NAMALWA (cell line): ENCODE results near the gene CA10.

ENCODE experiments used
- DNase-seq: peaks from one replicate; pipeline ENCODE4 v3.0.0-alpha.2; 2015; ENCODE audit warnings: low spot score

CA10 gene

DNA sequence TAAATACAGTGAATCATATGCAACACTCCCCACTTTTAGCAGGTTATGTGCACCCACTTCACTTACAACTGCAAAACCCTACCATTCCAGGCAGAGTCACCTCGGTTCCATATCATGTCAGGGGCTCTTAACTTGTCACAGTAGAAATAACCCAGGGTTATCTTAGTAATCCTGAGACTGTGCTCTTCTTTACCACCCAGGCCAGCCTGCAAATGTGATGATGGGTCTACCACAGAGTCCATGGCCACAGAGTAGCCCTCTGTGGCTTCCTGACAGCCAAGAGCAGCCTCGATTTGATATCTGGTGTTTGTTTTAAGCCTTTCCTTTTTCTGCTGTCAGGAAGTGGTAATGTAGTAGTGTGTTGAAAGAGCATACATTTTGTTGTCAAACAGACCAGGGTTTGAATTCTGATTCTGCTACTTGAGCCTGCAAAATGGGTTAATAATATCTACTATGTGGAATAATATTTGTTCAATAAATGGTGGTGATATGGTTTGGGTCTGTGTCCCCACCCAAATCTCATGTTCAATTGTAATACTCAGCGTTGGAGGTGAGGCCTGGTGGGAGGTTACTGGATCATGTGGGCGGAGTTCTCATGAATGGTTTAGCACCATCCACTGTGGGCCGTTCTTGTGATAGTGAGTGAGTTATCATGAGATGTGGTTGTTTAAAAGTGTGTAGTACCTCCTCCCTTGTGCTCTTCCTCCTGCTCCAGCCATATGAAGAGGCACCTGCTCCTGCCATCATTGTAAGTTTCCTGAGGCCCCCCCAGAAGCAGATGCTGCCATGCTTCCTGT lies 481.6 kb downstream of the CA10 start:
- no peak for DNase-seq

DNA sequence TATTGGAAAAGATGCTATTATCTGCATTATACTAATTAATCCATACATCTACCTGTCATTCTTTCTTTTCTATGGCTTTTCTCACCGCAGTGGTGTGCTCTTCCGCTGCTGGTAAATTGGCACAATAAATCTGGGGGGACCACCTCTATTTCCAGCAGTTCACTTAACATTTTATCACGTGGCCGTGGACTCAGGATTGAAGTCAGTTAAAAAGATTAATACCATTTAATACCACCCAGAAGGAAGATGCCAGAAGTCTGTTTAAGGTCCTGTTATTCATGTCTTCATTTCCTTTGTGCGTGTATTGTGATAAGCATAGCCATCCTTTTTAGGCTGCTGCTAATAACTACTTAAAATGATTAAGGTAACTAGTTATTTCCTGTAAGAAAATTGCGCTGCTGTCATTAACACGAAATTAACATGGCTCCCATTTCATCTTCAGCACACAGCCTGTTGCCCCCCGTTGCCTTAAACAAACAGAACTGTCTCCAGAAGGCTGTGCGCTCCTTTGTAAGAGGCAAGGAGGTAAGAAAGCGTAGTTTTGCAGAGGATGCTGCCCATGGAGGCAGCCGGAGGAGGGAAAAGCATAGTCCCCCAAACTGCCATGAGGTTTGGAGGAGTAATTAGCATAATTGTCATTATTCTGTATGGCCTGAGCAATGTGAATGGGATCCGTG lies 483.8 kb downstream of the CA10 start:
- no peak for DNase-seq

- DNase-seq: no peak
Measured at GRCh38 chr17:51673070-51673469, 485.4 kb downstream of the CA10 start.

DNA sequence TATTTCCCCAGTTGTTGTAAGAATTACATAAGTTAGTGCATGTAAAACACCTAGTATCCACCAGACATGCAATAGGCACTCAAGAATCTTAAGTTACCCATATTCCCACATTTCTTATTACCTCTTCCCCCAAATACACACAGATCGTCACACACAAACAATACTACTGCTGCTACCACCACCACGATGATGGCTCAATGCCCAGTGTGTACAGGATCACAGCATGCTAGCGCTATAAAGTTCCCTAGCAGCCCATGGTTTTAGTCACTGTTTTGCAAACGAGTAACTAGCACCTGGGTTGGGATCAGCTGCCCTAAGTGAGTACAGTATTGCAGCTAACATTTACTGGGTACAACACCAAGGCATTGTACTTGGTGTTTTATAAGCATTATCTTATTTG lies 486.4 kb downstream of the CA10 start:
- no peak for DNase-seq

GRCh38 chr17:51670899-51671298 lies 487.6 kb downstream of the CA10 start:
- DNase-seq: no peak

GRCh38 chr17:51668963-51669246 lies 489.6 kb downstream of the CA10 start:
- no peak for DNase-seq

DNA sequence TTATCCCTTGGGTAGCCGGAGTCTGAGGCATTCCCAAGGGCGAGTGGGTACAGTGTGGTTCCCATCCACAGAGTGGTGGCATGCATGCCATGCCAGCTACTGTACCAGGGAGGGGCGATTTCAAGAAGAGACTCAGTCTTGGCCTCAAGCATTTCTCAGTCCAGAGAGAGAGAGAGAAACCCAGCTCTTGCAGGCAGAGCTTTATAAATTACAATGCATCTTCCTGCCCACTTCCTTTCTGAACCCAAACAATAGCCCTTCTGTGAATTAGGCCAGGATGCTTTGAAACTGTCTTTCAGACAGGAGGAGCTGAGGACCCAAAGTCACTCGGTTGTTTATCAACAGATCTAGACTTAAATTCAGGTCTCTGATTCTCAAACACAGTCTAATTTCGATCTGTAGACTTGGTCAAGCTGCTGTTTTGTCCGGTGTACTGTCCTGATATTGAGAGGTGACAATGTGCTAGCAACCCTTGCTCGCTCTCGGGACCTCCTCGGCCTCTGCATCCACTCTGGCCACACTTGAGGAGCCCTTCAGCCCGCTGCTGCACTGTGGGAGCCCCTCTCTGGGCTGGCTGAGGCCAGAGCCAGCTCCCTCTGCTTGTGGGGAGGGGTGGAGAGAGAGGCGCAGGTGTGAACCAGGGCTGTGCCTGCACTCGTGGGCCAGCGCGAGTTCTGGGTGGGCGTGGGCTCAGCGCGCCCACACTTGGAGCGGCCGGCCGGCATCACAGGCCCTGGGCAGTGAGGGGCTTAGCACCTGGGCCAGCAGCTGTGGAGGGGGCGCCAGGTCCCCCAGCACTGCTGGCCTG lies 490.2 kb downstream of the CA10 start:
- DNase-seq: no peak

- no peak for DNase-seq
Measured at GRCh38 chr17:51667706-51668083, 490.8 kb downstream of the CA10 start.

DNA sequence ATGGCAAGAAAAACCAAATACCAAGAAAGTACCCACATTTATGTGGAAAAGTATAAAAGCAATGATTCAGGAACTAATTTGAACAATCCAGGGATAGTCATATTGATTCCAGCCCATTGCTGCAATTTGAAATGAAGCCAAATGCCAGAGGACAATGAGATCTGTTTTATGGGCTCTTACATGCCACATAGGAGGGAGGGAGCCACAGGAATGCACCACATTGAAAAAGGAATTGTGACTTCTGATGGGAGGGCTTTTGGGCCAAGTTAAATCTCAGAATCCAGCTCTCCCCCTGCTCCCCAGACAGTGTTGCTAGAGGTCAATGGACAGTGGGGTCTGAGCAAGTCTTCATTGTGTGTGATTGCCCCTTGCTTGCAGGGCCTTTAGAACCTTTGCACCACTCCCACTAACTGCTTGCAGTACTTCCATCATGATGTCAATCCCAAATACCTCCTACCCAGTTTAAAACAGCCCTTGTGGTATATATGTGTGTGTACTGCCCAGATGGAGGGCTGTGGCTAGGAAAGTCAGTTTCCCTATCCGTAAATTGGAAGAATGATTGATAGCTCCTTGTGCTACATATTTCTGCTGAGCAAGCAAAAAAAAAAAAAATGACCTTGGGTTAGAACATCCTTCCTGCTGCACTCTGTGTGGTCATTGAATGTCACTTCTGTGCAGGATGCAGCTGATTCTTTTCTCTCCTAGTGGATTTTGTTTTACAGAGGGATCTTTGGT lies 491.4 kb downstream of the CA10 start:
- DNase-seq: no peak

DNA sequence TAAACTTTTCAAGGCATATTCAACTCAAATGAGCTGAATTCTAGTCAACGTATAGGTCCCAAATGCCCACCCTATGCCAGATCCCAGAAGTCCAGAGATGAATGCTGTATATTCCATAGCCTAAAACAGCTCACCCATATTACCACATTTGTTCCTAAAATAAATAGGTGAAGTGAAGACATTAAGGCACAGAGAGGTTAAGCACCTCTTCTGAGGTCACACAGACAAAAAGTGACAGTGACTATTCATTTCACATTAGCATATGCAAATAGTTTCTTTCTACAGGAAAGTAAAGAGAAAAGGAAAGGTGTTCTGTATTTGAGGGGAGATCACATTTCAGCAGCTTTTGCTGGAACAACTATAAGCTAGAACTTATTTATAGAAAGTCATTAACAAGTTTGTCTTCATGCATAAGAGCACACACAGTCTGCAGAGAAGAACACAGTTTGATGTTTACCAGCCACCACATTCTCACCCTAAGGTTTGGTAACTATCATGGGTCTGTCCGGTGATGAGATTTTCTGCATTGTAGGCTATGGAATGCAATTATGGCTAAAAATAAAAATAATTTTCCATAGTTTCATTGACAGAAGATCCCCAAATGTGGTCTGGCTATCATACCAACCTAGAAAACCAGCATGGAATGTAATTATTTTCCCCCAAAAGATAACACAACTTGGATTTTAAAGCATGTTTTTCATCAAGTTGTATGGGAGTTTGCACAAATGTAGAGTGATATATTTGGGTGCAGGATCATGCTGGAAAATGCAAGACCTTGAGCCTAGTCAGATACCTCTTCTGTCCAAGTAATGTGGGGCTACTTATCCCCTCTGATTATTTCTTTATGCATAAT lies 496.1 kb downstream of the CA10 start:
- DNase-seq: no peak

DNA sequence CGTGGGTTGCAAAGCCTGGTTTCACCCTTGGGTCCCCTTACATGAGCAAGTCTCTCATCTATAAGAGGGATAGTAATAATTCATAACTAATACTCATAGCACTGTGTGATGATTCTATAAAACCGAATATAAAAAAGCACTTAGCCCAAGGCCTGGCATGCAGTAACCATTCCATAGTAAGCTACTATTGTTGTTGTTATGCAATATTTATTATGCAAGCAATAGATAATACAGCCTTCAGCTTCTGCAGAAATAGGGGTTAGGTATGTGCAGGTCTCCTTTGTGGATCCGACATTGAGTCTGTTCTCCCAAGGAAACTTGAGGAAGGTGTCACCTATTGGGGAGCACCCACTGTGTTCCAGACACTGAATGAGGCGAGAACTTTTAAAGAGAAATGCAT lies 497.1 kb downstream of the CA10 start:
- DNase-seq: no peak

DNA sequence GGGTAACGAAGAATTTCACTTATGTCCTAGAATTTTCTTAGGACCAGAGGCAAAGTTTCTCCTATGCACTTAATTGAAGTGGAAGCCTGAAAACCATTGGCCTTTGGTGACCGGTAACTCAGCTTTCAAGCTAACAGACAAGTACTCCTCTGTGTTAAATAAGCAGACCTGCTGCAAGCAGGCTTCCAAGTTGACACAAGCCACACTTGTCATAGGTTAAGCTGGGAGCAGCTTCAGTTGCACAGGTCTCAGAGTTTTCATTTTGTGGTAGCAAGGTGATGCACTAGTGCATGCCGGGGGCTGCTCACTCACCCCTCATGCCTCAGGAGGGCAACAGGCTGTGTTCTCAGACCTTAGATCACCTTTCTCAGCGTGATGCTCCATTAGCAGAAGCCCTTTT lies 498.2 kb downstream of the CA10 start:
- no peak for DNase-seq

- DNase-seq: no peak
Measured at GRCh38 chr17:51657224-51657623, 501.3 kb downstream of the CA10 start.

DNA sequence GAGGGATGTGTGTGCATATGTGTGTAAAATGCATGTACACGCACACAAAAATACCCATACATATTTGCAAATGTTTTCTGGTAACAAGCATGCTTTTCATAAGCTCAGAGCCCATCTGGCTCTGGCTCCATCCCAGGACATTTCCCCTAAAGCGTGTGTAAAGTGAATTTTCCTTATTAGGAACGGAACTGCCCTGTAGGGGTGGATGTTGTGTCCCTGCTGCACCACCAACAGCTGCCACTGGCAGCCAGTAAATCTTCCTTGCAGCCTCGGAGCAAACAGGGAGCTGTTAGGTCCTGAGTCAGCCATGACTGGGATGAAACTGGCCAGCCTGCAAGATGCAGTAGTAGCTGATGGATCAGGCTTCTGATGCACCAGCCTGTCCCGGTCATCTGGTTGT lies 504.6 kb downstream of the CA10 start:
- no peak for DNase-seq

GRCh38 chr17:51652529-51652928 lies 506.0 kb downstream of the CA10 start:
- no peak for DNase-seq

DNA sequence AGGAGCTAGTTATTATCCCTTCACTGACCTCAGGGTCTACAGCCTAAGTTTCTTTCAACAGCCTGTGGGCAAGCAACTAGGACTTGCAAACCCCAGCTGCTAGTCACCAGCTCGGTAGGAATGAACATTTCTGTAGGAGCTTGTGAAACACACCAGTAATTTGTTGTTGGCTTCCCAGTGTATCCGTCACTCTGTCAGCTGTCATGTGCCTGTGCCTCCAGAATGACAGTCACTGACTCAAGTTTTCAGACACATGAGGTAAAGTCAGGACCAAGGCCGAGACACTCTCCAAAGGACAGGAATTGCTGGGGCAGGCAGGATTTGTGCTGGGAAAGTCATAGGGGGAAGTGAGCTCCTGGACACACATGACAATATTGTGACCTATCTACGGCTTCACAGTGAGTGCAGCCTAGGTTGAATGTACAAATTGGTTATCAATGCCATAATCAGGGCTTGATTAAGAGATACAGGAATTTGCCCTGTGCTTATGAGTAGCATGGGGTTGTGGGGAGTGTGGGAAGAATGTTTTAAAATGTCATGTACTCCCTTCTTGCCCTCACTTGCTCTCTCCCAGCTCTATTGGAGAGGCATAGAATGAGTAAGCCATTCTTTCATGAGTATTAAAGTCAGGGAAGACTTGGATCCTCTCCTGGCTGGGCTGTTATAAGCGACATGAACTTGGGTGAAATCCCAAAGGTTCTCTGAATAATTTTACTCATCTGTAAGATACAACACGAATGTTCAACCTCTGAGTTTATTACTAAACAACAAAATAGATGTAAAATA lies 506.8 kb downstream of the CA10 start:
- no peak for DNase-seq

DNA sequence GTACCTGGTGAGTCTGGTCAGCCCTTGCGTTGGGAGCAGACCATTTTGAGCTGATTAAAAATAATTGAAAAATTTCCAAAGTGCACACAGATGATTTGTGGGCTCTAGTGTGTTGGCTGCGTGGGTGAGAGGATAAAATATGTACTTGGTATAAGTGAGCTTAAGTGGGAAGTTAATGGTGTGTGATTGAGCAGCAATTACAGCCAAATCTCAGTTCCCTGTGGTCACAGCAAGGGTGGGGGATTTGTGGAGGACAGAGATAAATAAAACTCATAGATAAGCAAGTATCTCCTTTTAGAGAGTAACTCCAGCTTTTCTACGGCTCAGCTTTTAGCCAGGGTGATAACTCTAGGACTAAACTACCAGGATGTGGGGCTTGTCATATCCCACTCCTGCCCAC lies 507.7 kb downstream of the CA10 start:
- DNase-seq: no peak

DNA sequence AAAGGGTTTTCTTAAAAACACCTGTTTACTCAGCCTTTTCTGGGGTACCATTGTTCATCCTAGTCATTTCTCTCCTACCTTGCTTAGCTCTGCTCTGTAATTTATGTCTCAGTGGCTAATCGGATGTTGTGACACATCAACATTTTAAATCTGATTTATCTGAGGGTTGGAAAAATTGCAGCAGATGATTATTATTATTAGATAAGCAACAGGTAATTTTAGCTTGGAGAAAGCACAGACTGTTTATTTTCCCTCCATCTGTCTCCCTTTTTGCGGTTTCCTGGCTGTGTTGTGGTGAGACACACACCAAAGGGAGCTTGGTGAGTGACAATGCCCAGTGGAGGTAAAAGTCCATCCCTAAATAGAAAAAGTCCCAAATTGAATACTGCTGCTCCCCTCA lies 508.3 kb downstream of the CA10 start:
- no peak for DNase-seq

GRCh38 chr17:51647826-51648225 lies 510.7 kb downstream of the CA10 start:
- DNase-seq: no peak

GRCh38 chr17:51647067-51647466 lies 511.4 kb downstream of the CA10 start:
- no peak for DNase-seq

DNA sequence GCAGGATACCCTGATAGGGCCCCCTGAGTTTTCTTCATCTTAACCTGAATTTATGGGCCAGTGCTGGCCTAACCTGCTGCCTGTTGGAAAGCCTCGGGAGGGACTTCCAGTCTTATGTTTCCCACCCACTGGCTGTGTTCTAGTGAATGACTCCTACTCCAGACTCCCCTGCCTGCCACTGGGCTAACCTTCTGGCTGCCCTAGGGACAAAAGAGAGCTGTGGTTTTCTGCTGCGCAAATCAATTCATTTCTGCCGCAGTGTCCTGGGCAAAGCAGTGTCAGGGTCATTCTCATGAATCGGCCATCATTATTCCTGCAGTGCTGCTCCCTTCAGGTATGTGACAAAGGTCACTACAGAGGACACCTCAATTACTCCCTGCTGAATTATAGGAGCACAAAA lies 512.0 kb downstream of the CA10 start:
- DNase-seq: no peak
